Endothelial cell of umbilical vein (primary cell): Measurements from ENCODE around the gene LRRC73. TPM values are rescaled to one million over a fixed set of nuclear protein-coding genes. Genes with fewer than 3 reads are reported as not detected.

Source experiments
- BruUV-seq: library from RNA; stranded (reverse); fragments of 400-500 nt; replicated peaks from 2 replicates; lab custom pipeline; 2021; lab: Mats Ljungman, UMichigan
- CTCF ChIA-PET: fragments of 300-600, 350-600 bp; sonication (Branson Sonifier 250); formaldehyde crosslinking; loops from one replicate; lab custom pipeline; 2021; ENCODE audit warnings: antibody characterized with exemption, inconsistent platforms; lab: Charles Lee
- POLR2A ChIA-PET: fragments of 300-600, 350-600 bp; sonication (Branson Sonifier 250); formaldehyde crosslinking; loops from one replicate; lab custom pipeline; 2021; ENCODE audit warnings: antibody characterized with exemption, inconsistent platforms; lab: Charles Lee
- DNase-seq: peaks from one replicate; pipeline ENCODE4 v3.0.0-alpha.2; 2011; ENCODE audit warnings: low read depth, low spot score
- FAIRE-seq: peaks from 2 replicates; lab custom pipeline; 2011; peaks lifted over from hg19 to GRCh38; lab: Jason Lieb, UNC
- H2AFZ ChIP-seq: 2 replicates; pipeline ENCODE4 v1.6.0; 2012; ENCODE audit warnings: low read depth, low read length, control low read depth, inconsistent platforms
- H3K27ac ChIP-seq: 2 replicates; pipeline ENCODE4 v1.5.1; 2011; ENCODE audit warnings: low read depth, mild to moderate bottlenecking, control low read depth, low read length, moderate library complexity; ENCODE audit not compliant: insufficient read depth
- H3K27me3 ChIP-seq, 2 experiments: 2 replicates each; pipeline versions ENCODE4 v1.6.0 to v1.6.1; 2011; ENCODE audit warnings: low read length in 2 of 2, mixed read lengths in 1 of 2; ENCODE audit not compliant: control insufficient read depth in 2 of 2, insufficient read depth in 2 of 2
- H3K36me3 ChIP-seq, 2 experiments: 2 replicates in 1 of 2; 3 replicates in 1 of 2; pipeline ENCODE4 v1.5.1; 2011; ENCODE audit warnings: low read length in 2 of 2, mild to moderate bottlenecking in 1 of 2, moderate library complexity in 1 of 2; ENCODE audit not compliant: control insufficient read depth in 2 of 2, insufficient read depth in 2 of 2; ENCODE audit errors: extremely low read depth in 1 of 2
- H3K4me1 ChIP-seq: 3 replicates; pipeline ENCODE4 v1.5.1; 2011; ENCODE audit warnings: mild to moderate bottlenecking, low read length; ENCODE audit not compliant: control insufficient read depth, insufficient read depth; ENCODE audit errors: extremely low read depth
- H3K4me2 ChIP-seq: 2 replicates; pipeline ENCODE4 v1.6.1; 2011; ENCODE audit warnings: low read length, control low read depth, mixed read lengths; ENCODE audit not compliant: insufficient read depth
- H3K4me3 ChIP-seq, 3 experiments: fragments of 200-600 bp in 1 of 3; sonication (generic), shearing (Covaris generic) in 1 of 3; replicated peaks in 1 of 3; 2 replicates each; pipeline ENCODE4 v1.5.1; 2011 to 2016; ENCODE audit warnings: control low read depth in 3 of 3, low read length in 3 of 3, mild to moderate bottlenecking in 2 of 3, inconsistent platforms in 1 of 3, low read depth in 1 of 3, moderate library complexity in 1 of 3; ENCODE audit not compliant: insufficient read depth in 1 of 3
- H3K79me2 ChIP-seq: 2 replicates; pipeline ENCODE4 v1.6.0; 2012; ENCODE audit warnings: low read length, inconsistent platforms; ENCODE audit not compliant: control insufficient read depth, insufficient read depth
- H3K9ac ChIP-seq: replicated peaks from 2 replicates; pipeline ENCODE3; 2011; ENCODE audit warnings: low read length, control low read depth; ENCODE audit not compliant: insufficient read depth; ENCODE audit errors: extremely low read depth
- H3K9me1 ChIP-seq: replicated peaks from 3 replicates; pipeline ENCODE4 v1.6.0; 2011; ENCODE audit warnings: mild to moderate bottlenecking, low read length; ENCODE audit not compliant: control insufficient read depth, insufficient read depth; ENCODE audit errors: extremely low read depth
- H3K9me3 ChIP-seq: replicated peaks from 2 replicates; pipeline ENCODE4 v1.5.1; 2012; ENCODE audit warnings: low read length, inconsistent platforms; ENCODE audit not compliant: control insufficient read depth, insufficient read depth
- H4K20me1 ChIP-seq: replicated peaks from 2 replicates; pipeline ENCODE3; 2011; ENCODE audit warnings: mild to moderate bottlenecking, low read length; ENCODE audit not compliant: control insufficient read depth, insufficient read depth; ENCODE audit errors: extremely low read depth
- GATA2 ChIP-seq: IDR thresholded peaks from 2 replicates; pipeline ENCODE4 v1.7.0; 2011; ENCODE audit warnings: low read depth, mild to moderate bottlenecking, moderate library complexity, mixed read lengths, low read length; ENCODE audit not compliant: insufficient read length, insufficient read depth
- JUN ChIP-seq: IDR thresholded peaks from 2 replicates; pipeline ENCODE4 v1.6.1; 2011; ENCODE audit warnings: borderline replicate concordance, low read depth; ENCODE audit not compliant: insufficient read length, insufficient read depth
- MYC ChIP-seq: IDR thresholded peaks from one replicate; pipeline ENCODE4 v1.6.1; 2011; ENCODE audit warnings: mild to moderate bottlenecking, low read depth, low read length
- POLR2A ChIP-seq: IDR thresholded peaks from 2 replicates; pipeline ENCODE4 v1.6.1; 2012; ENCODE audit warnings: low read depth, mild to moderate bottlenecking, control low read depth, low read length
- POLR2AphosphoS5 ChIP-seq: IDR thresholded peaks from 2 replicates; pipeline ENCODE4 v1.6.1; 2012; ENCODE audit warnings: low read depth, mild to moderate bottlenecking, control low read depth, low read length, moderate library complexity; ENCODE audit not compliant: insufficient read depth
- dilution Hi-C: fragments of 300-500 bp; cut with MboI; formaldehyde crosslinking; loops from one replicate; pipeline ENCODE4 v1.15.0; 2019; ENCODE audit warnings: low sequenced_read_pairs; ENCODE audit not compliant: extremely low pct_ligation_motif_present
- intact Hi-C: fragments of 100-400 bp; cut with micrococcal nuclease; formaldehyde crosslinking; loops from one replicate; pipeline ENCODE4 v1.10.0; 2022
- polyA plus RNA-seq, 4 experiments: library from polyadenylated mRNA; depleted of rRNA in 3 of 4; stranded (reverse) in 3 of 4; unstranded in 1 of 4; fragments of >200 nt; gene quantifications; 2 replicates each; pipeline versions ENCODE4 v1.2.1 to v1.2.3, GENCODE V29; 2011 to 2012; ENCODE audit warnings: missing spikeins in 1 of 4
- total RNA-seq: library from RNA; stranded (reverse); gene quantifications from 2 replicates; pipeline ENCODE4 v1.2.3, GENCODE V29; 2021
- TF ChIP-seq, protein P1 (sequence below): IDR thresholded peaks from 2 replicates; pipeline ENCODE4 v1.6.1; 2011; ENCODE audit not compliant: insufficient read depth, insufficient read length
- TF ChIP-seq, protein P2 (sequence below), 2 donors: IDR thresholded peaks; 1 replicate in 1 of 2; 2 replicates in 1 of 2; pipeline ENCODE4 v1.5.1; 2011; ENCODE audit warnings: low read length in 2 of 2, mild to moderate bottlenecking in 2 of 2, moderate library complexity in 2 of 2, control low read depth in 1 of 2, inconsistent platforms in 1 of 2, low read depth in 1 of 2; ENCODE audit not compliant: insufficient read depth in 1 of 2; ENCODE audit errors: extremely low read depth in 1 of 2

LRRC73 gene
- total and polyA plus RNA-seq, 2 donors (not counting 3 experiments of a cell fraction or from before 2014, with no cell fraction given) = 0.11 to 0.58 TPM

DNA sequence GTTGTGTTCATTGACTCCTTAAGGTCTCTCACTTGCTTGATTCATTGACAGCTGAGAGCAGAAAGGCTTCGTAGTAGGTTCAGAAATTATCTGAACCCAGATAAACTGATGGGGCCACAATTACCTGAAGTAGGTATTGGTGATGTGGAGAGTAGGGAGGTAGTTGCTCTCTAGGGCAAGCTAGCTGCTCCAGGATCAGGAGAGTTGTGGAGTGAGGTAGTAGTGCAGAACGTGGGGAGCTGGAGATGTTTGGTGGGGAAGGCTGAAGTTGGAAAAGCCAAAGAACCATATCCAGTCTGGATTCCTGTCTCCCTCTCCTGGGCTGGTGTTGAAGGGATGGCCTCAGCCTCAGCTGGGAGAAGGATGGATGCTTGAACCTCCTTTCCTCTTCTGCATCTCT lies 16.9 kb downstream of the LRRC73 start:
- H2AFZ ChIP-seq = no peak overlapping the region
- H3K9ac ChIP-seq = no peak overlapping the region
- FAIRE-seq = no peak
- intact Hi-C loops = no loop called here
- no peaks in the 10 kb centered on the region for H3K9me3 ChIP-seq
- no peak overlapping the region for H3K27ac ChIP-seq
- no peaks in the 10 kb centered on the region for H3K27me3 ChIP-seq
- H3K36me3 ChIP-seq = peaks cover 0 to 5% of the 10 kb centered on the region in 2 experiments
- H3K79me2 ChIP-seq = no peaks in the 10 kb centered on the region
- ChIA-PET CTCF (interaction anchor here (1.1 to 19.0 kb wide), 5 partner anchors 14 to 264 kb away, joined by 3 to 289 read pairs (median 7); partner anchors contain the start of genes DLK2, DNPH1 and LRRC73), POLR2A (no interaction called here)
- no peaks in the 10 kb centered on the region for H3K9me1 ChIP-seq
- BruUV-seq = no TSS peak
- peaks cover 12% of the 10 kb centered on the region for H3K4me1 ChIP-seq
- H3K4me3 ChIP-seq = no peak overlapping the region
- H3K4me2 ChIP-seq = no peak overlapping the region
- no peak for DNase-seq
- H4K20me1 ChIP-seq = no peaks in the 10 kb centered on the region
- TF ChIP-seq POLR2A = no peak
- no peak for TF ChIP-seq GATA2
- TF ChIP-seq MYC = no peak
- TF ChIP-seq, protein P1, sequence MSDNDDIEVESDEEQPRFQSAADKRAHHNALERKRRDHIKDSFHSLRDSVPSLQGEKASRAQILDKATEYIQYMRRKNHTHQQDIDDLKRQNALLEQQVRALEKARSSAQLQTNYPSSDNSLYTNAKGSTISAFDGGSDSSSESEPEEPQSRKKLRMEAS = no peak
- TF ChIP-seq POLR2AphosphoS5 = no peak
- TF ChIP-seq JUN = no peak
- TF ChIP-seq, protein P2, sequence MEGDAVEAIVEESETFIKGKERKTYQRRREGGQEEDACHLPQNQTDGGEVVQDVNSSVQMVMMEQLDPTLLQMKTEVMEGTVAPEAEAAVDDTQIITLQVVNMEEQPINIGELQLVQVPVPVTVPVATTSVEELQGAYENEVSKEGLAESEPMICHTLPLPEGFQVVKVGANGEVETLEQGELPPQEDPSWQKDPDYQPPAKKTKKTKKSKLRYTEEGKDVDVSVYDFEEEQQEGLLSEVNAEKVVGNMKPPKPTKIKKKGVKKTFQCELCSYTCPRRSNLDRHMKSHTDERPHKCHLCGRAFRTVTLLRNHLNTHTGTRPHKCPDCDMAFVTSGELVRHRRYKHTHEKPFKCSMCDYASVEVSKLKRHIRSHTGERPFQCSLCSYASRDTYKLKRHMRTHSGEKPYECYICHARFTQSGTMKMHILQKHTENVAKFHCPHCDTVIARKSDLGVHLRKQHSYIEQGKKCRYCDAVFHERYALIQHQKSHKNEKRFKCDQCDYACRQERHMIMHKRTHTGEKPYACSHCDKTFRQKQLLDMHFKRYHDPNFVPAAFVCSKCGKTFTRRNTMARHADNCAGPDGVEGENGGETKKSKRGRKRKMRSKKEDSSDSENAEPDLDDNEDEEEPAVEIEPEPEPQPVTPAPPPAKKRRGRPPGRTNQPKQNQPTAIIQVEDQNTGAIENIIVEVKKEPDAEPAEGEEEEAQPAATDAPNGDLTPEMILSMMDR (IDR thresholded peaks at IDR 0.05; ENCODE audit: extremely low read depth in 1 of 2, insufficient read depth in 1 of 2, low read depth in 1 of 2, low read length in 2 of 2) = no peak
- dilution Hi-C loops = no loop called here
